HepG2 (cell line): ENCODE results near the gene TBC1D14. TPM values are rescaled to one million over a fixed set of nuclear protein-coding genes. Genes with fewer than 3 reads are reported as not detected.

Experiments
- ATRX ChIP-seq: sonication (generic); formaldehyde crosslinking; IDR thresholded peaks from 2 replicates; pipeline ENCODE4 v1.4.0; 2020; ENCODE audit warnings: missing genetic modification reagents, borderline replicate concordance
- FOXK2 ChIP-seq: fragments of 450-650 bp; IDR thresholded peaks from 2 replicates; pipeline ENCODE4 v1.6.1; 2016
- HNRNPLL ChIP-seq: fragments of 200-400 bp; formaldehyde crosslinking; IDR thresholded peaks from 2 replicates; pipeline ENCODE4 v1.6.1; 2017; ENCODE audit warnings: mild to moderate bottlenecking, low read depth, low read length; ENCODE audit not compliant: poor library complexity, severe bottlenecking
- HOXA3 ChIP-seq: sonication (generic); formaldehyde crosslinking; IDR thresholded peaks from 2 replicates; pipeline ENCODE4 v1.5.0; 2020; ENCODE audit warnings: missing genetic modification reagents
- IRF2 ChIP-seq: IDR thresholded peaks from 2 replicates; pipeline ENCODE4 v1.6.1; 2018; ENCODE audit warnings: missing genetic modification reagents, missing compliant biosample characterization
- MLLT10 ChIP-seq: sonication (generic); formaldehyde crosslinking; IDR thresholded peaks from 2 replicates; pipeline ENCODE4 v1.4.0; 2020; ENCODE audit warnings: missing genetic modification reagents
- PAX8 ChIP-seq: sonication (generic); formaldehyde crosslinking; IDR thresholded peaks from 2 replicates; pipeline ENCODE4 v1.8.0; 2022; ENCODE audit warnings: mild to moderate bottlenecking, missing genetic modification reagents, borderline replicate concordance
- PHF21A ChIP-seq: sonication (generic); formaldehyde crosslinking; IDR thresholded peaks from 2 replicates; pipeline ENCODE4 v1.5.0; 2020; ENCODE audit warnings: mild to moderate bottlenecking, missing genetic modification reagents
- POLR2G ChIP-seq: fragments of 200-400 bp; formaldehyde crosslinking; IDR thresholded peaks from 2 replicates; pipeline ENCODE4 v1.6.1; 2018; ENCODE audit warnings: mild to moderate bottlenecking, low read depth, low read length, moderate library complexity
- RFX3 ChIP-seq: IDR thresholded peaks from 2 replicates; pipeline ENCODE4 v1.6.1; 2016; ENCODE audit warnings: missing biosample characterization, missing genetic modification reagents
- RXRA ChIP-seq: sonication (generic); formaldehyde crosslinking; IDR thresholded peaks from 2 replicates; pipeline ENCODE4 v1.5.1; 2020; ENCODE audit warnings: missing genetic modification reagents
- SMARCE1 ChIP-seq: fragments of 450-650 bp; IDR thresholded peaks from 2 replicates; pipeline ENCODE4 v1.6.1; 2017; ENCODE audit warnings: borderline replicate concordance
- SOX5 ChIP-seq: IDR thresholded peaks from 2 replicates; pipeline ENCODE4 v1.6.1; 2016; ENCODE audit warnings: borderline replicate concordance
- SP1 ChIP-seq, 2 experiments: fragments of 450-650 bp in 1 of 2; sonication (generic) in 1 of 2; formaldehyde crosslinking in 1 of 2; IDR thresholded peaks; 2 replicates each; pipeline versions ENCODE4 v1.4.0 to v1.6.1; 2016 to 2020; ENCODE audit warnings: missing genetic modification reagents in 1 of 2
- TSC22D2 ChIP-seq: sonication (generic); formaldehyde crosslinking; IDR thresholded peaks from 2 replicates; pipeline ENCODE4 v1.5.1; 2020; ENCODE audit warnings: missing genetic modification reagents, mild to moderate bottlenecking, borderline replicate concordance
- ZFP36L1 ChIP-seq: sonication (generic); formaldehyde crosslinking; IDR thresholded peaks from 2 replicates; pipeline ENCODE4 v1.8.0; 2022; ENCODE audit warnings: mild to moderate bottlenecking, missing genetic modification reagents, moderate library complexity
- ZKSCAN8 ChIP-seq: IDR thresholded peaks from 2 replicates; pipeline ENCODE4 v1.6.1; 2016; ENCODE audit warnings: borderline replicate concordance, missing genetic modification reagents, missing compliant biosample characterization
- ZNF20 ChIP-seq: sonication (generic); formaldehyde crosslinking; IDR thresholded peaks from 2 replicates; pipeline ENCODE4 v1.4.0; 2020; ENCODE audit warnings: mild to moderate bottlenecking, moderate library complexity, missing genetic modification reagents
- ZNF251 ChIP-seq: sonication (generic); formaldehyde crosslinking; IDR thresholded peaks from 2 replicates; pipeline ENCODE4 v1.9.0; 2021; ENCODE audit warnings: mild to moderate bottlenecking, missing genetic modification reagents
- ZNF350 ChIP-seq: sonication (generic); formaldehyde crosslinking; IDR thresholded peaks from 2 replicates; pipeline ENCODE4 v1.4.0; 2020; ENCODE audit warnings: mild to moderate bottlenecking, low read depth, missing genetic modification reagents, borderline replicate concordance
- ZNF839 ChIP-seq: sonication (generic); formaldehyde crosslinking; IDR thresholded peaks from 2 replicates; pipeline ENCODE4 v1.4.0; 2020; ENCODE audit warnings: missing genetic modification reagents, mild to moderate bottlenecking, borderline replicate concordance
- polyA plus RNA-seq, 8 experiments: library from polyadenylated mRNA; depleted of rRNA in 3 of 8; stranded (reverse) in 7 of 8; unstranded in 1 of 8; fragments of >200 nt; fragmentation: Illumina TruSeq in 4 of 8; extraction: Trizol in 4 of 8; gene quantifications; 2 replicates each; pipeline versions ENCODE4 v1.2.1 to v1.2.3, GENCODE V29; 2011 to 2016; ENCODE audit warnings: low read depth in 4 of 8, missing spikeins in 1 of 8, mixed read lengths in 1 of 8; ENCODE audit not compliant: insufficient read depth in 1 of 8
- total RNA-seq, 5 experiments: library from RNA; depleted of rRNA; stranded (reverse); fragments of >200 nt; fragmentation: Illumina TruSeq; extraction: Trizol; gene quantifications; 2 replicates each; pipeline ENCODE4 v1.2.3, GENCODE V29; 2016; ENCODE audit warnings: low read depth in 1 of 5
- TF ChIP-seq, protein P1 (sequence below): IDR thresholded peaks from 2 replicates; pipeline ENCODE4 v1.6.1; 2016; ENCODE audit warnings: low read depth, missing genetic modification reagents, missing compliant biosample characterization
- TF ChIP-seq, protein P2 (sequence below): sonication (generic); formaldehyde crosslinking; IDR thresholded peaks from 2 replicates; pipeline ENCODE4 v1.8.1; 2023; ENCODE audit warnings: missing genetic modification reagents, inconsistent platforms, borderline replicate concordance
- TF ChIP-seq, protein P3 (sequence below): fragments of 450-650 bp; IDR thresholded peaks from 2 replicates; pipeline ENCODE4 v1.6.1; 2016

Gene TBC1D14
- total and polyA plus RNA-seq, 2 of the 13 experiments (the other 11 are each of a cell fraction or from before 2014, with no cell fraction given), result 29.5 to 46.5 TPM

- TF ChIP-seq HNRNPLL, result no peak
- TF ChIP-seq ATRX (CRISPR knock-in tag), result no peak
- peak; percentile 95 for TF ChIP-seq HOXA3 (CRISPR knock-in tag)
- 0 out of 2 replicates have a peak, but pooled peaks have one; percentile 76 for TF ChIP-seq ZFP36L1 (CRISPR knock-in tag)
- TF ChIP-seq SOX5, result peak; percentile 92
- peak; percentile 70; the same call in 1 of the 2 replicates for TF ChIP-seq RXRA (CRISPR knock-in tag)
- TF ChIP-seq ZNF839 (CRISPR knock-in tag), result no peak
- TF ChIP-seq RFX3 (CRISPR knock-in tag), result no peak
- TF ChIP-seq POLR2G, result peak; percentile 94
- TF ChIP-seq SP1 (IDR thresholded peaks at IDR 0.05), result no peak
- peak; percentile 41; the same call in 1 of the 2 replicates for TF ChIP-seq SP1 (CRISPR knock-in tag; IDR thresholded peaks at IDR 0.05)
- TF ChIP-seq SMARCE1, result no peak
- TF ChIP-seq ZNF350 (CRISPR knock-in tag), result peak; percentile 27; the same call in 1 of the 2 replicates
- peak; percentile 63; the same call in 1 of the 2 replicates for TF ChIP-seq TSC22D2 (CRISPR knock-in tag)
- TF ChIP-seq PAX8 (CRISPR knock-in tag), result no peak
- TF ChIP-seq FOXK2, result peak; percentile 72; the same call in 1 of the 2 replicates
- TF ChIP-seq MLLT10, result no peak
- TF ChIP-seq, protein P1, sequence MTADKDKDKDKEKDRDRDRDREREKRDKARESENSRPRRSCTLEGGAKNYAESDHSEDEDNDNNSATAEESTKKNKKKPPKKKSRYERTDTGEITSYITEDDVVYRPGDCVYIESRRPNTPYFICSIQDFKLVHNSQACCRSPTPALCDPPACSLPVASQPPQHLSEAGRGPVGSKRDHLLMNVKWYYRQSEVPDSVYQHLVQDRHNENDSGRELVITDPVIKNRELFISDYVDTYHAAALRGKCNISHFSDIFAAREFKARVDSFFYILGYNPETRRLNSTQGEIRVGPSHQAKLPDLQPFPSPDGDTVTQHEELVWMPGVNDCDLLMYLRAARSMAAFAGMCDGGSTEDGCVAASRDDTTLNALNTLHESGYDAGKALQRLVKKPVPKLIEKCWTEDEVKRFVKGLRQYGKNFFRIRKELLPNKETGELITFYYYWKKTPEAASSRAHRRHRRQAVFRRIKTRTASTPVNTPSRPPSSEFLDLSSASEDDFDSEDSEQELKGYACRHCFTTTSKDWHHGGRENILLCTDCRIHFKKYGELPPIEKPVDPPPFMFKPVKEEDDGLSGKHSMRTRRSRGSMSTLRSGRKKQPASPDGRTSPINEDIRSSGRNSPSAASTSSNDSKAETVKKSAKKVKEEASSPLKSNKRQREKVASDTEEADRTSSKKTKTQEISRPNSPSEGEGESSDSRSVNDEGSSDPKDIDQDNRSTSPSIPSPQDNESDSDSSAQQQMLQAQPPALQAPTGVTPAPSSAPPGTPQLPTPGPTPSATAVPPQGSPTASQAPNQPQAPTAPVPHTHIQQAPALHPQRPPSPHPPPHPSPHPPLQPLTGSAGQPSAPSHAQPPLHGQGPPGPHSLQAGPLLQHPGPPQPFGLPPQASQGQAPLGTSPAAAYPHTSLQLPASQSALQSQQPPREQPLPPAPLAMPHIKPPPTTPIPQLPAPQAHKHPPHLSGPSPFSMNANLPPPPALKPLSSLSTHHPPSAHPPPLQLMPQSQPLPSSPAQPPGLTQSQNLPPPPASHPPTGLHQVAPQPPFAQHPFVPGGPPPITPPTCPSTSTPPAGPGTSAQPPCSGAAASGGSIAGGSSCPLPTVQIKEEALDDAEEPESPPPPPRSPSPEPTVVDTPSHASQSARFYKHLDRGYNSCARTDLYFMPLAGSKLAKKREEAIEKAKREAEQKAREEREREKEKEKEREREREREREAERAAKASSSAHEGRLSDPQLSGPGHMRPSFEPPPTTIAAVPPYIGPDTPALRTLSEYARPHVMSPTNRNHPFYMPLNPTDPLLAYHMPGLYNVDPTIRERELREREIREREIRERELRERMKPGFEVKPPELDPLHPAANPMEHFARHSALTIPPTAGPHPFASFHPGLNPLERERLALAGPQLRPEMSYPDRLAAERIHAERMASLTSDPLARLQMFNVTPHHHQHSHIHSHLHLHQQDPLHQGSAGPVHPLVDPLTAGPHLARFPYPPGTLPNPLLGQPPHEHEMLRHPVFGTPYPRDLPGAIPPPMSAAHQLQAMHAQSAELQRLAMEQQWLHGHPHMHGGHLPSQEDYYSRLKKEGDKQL (CRISPR knock-in tag), result peak; percentile 85
- TF ChIP-seq ZNF20, result no peak
- TF ChIP-seq IRF2, result peak; percentile 90
- TF ChIP-seq, protein P2, sequence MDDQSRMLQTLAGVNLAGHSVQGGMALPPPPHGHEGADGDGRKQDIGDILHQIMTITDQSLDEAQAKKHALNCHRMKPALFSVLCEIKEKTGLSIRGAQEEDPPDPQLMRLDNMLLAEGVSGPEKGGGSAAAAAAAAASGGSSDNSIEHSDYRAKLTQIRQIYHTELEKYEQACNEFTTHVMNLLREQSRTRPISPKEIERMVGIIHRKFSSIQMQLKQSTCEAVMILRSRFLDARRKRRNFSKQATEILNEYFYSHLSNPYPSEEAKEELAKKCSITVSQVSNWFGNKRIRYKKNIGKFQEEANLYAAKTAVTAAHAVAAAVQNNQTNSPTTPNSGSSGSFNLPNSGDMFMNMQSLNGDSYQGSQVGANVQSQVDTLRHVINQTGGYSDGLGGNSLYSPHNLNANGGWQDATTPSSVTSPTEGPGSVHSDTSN (CRISPR knock-in tag), result no peak
- TF ChIP-seq, protein P3, sequence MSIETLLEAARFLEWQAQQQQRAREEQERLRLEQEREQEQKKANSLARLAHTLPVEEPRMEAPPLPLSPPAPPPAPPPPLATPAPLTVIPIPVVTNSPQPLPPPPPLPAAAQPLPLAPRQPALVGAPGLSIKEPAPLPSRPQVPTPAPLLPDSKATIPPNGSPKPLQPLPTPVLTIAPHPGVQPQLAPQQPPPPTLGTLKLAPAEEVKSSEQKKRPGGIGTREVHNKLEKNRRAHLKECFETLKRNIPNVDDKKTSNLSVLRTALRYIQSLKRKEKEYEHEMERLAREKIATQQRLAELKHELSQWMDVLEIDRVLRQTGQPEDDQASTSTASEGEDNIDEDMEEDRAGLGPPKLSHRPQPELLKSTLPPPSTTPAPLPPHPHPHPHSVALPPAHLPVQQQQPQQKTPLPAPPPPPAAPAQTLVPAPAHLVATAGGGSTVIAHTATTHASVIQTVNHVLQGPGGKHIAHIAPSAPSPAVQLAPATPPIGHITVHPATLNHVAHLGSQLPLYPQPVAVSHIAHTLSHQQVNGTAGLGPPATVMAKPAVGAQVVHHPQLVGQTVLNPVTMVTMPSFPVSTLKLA, result peak; percentile 86
- TF ChIP-seq ZNF251 (CRISPR knock-in tag), result no peak
- TF ChIP-seq ZKSCAN8, result peak; percentile 93
- peak; percentile 96 for TF ChIP-seq PHF21A (CRISPR knock-in tag)
Measured at GRCh38 chr4:6893449-6894085, 16.1 kb upstream of the TBC1D14 start (continued).
